T-helper 2 cell treated with Interferon-gamma antibody and Interleukin-4, amounts not matched to agents 5 μg/mL and 100 μg/mL, for 36 hours (primary cell): ENCODE measurements around the gene ANKRD17.
A peak's percentile ranks its signal among the peaks of the same experiment; 100 is the strongest.
"Not testable (repeated sequence)": the region's sequence is repeated elsewhere in the genome, so short reads cannot be mapped to it uniquely, and the experiment has no call there.

ENCODE experiments used
- DNase-seq: peaks from one replicate; pipeline ENCODE4 v3.0.0; 2021; ENCODE audit warnings: low spot score
- H3K27ac Mint-ChIP-seq: one replicate; pipeline ENCODE4 v1.8.0; 2021; ENCODE audit warnings: mild to moderate bottlenecking, mixed read lengths
- H3K27me3 Mint-ChIP-seq: one replicate; pipeline ENCODE4 v1.8.0; 2021; ENCODE audit warnings: low read depth, mixed read lengths
- H3K36me3 Mint-ChIP-seq: one replicate; pipeline ENCODE4 v1.8.0; 2021; ENCODE audit warnings: low read depth, mixed read lengths
- H3K4me1 Mint-ChIP-seq: one replicate; pipeline ENCODE4 v1.8.0; 2021; ENCODE audit warnings: low read depth, mixed read lengths
- H3K4me3 Mint-ChIP-seq: one replicate; pipeline ENCODE4 v1.8.0; 2022; ENCODE audit warnings: mild to moderate bottlenecking, moderate library complexity, mixed read lengths
- H3K9me3 Mint-ChIP-seq: one replicate; pipeline ENCODE4 v1.8.0; 2021; ENCODE audit warnings: mixed read lengths

ANKRD17 gene, protein sequence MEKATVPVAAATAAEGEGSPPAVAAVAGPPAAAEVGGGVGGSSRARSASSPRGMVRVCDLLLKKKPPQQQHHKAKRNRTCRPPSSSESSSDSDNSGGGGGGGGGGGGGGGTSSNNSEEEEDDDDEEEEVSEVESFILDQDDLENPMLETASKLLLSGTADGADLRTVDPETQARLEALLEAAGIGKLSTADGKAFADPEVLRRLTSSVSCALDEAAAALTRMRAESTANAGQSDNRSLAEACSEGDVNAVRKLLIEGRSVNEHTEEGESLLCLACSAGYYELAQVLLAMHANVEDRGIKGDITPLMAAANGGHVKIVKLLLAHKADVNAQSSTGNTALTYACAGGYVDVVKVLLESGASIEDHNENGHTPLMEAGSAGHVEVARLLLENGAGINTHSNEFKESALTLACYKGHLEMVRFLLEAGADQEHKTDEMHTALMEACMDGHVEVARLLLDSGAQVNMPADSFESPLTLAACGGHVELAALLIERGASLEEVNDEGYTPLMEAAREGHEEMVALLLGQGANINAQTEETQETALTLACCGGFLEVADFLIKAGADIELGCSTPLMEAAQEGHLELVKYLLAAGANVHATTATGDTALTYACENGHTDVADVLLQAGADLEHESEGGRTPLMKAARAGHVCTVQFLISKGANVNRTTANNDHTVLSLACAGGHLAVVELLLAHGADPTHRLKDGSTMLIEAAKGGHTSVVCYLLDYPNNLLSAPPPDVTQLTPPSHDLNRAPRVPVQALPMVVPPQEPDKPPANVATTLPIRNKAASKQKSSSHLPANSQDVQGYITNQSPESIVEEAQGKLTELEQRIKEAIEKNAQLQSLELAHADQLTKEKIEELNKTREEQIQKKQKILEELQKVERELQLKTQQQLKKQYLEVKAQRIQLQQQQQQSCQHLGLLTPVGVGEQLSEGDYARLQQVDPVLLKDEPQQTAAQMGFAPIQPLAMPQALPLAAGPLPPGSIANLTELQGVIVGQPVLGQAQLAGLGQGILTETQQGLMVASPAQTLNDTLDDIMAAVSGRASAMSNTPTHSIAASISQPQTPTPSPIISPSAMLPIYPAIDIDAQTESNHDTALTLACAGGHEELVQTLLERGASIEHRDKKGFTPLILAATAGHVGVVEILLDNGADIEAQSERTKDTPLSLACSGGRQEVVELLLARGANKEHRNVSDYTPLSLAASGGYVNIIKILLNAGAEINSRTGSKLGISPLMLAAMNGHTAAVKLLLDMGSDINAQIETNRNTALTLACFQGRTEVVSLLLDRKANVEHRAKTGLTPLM (N-terminal part only)

DNA sequence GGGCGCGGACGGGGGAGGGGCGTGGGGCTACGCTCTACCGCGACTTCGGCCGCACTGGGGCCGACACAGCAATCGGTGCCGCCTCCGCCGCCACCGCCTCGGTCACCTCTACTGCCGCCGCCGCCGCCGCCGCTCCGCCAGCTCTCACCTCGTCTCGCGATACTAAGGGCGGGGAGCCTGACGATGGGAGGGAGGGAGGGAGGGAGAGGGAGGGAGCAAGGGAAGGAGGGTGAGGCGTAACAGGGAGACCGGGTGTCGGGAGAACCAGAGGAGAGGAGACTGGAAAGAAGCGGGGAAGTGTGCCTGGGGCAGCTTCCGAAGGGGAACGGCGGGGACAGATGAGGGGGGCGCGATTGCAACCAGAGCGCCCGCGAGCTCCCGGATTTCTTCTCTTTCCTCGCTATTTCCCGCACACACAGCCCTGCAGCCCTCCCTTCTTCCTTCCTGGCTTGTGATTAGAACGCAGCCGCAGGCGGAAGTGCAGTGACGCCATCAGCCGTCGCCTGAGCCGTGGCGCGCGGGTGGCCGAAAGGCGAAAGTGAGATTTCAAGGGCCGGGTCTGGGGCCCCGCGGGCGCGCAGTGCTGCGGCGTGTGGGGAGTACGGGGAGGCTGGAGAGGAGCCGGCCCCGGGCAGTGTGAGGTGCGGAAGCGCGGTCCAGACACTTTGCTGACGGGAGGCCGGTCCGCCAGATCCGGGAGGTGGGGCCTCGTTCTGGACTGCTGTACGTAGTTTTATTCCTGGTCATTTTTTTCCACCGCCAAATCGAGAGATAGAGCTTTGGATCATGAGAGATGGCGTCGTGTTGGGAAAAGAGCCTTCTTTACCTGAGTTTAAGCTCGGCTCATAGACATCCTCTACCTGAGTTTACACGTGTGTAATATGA lies at the start of gene ANKRD17:
Gene ANKRD17, minus strand, starts transcription at position 113 of the 885 bp plus-strand sequence. CDS start 130 bp downstream, outside the sequence.
- H3K4me1 Mint-ChIP-seq, result peaks cover 36% of the 10 kb centered on the region
- peak within 1 kb of the TSS; percentile 99 for H3K4me3 Mint-ChIP-seq
- no peaks in the 10 kb centered on the region for H3K9me3 Mint-ChIP-seq
- H3K36me3 Mint-ChIP-seq, result peaks cover 20% of the 10 kb centered on the region
- peak within 1 kb of the TSS; percentile 100 for H3K27ac Mint-ChIP-seq
- no peaks in the 10 kb centered on the region for H3K27me3 Mint-ChIP-seq
- peak; percentile 94 for DNase-seq

DNA sequence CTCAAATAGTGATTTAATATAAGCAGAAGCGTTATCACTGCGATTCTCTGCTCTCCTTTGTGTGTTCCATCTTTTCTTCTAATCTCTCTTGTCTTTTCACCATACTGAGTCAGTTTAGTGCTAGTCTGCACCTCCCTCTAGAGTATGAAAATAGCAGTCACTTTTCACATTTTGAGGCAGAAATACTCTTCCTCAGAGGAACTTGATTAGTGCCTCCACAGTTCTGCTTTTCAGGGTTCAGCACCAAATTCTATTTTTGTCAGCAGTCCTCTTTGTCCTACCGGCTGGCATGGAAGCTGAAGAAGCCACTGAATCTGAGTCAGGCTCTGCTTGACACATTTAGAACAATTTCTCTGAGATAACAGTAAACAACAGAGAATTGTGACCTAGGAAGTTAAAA lies 49.7 kb upstream of the ANKRD17 start:
- H3K4me1 Mint-ChIP-seq, result no peaks in the 10 kb centered on the region
- no peak overlapping the region for H3K4me3 Mint-ChIP-seq
- no peaks in the 10 kb centered on the region for H3K9me3 Mint-ChIP-seq
- H3K36me3 Mint-ChIP-seq, result no peaks in the 10 kb centered on the region
- no peaks in the 10 kb centered on the region for H3K27me3 Mint-ChIP-seq
- DNase-seq, result no peak
- no peak overlapping the region for H3K27ac Mint-ChIP-seq

DNA sequence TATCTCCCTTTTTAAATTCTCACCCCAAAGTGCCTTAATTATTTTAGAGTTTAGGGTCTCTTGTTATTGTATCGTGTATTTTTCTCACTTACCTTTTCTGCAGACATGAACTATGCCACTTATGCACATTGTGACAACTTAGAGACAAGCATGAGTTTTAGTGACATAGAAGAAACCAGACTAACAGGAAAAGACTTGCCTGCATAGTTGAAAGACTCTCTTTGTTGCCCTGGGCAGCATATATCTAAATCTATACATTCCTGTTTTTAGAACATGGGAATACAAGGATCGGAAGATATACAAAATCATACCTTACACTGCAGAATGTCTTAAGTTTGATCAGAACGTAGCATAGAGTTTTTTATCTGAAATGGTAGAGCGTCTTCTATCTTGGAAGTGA lies 45.1 kb upstream of the ANKRD17 start:
- Mint-ChIP-seq H3K27ac (no peak overlapping the region), H3K36me3 (no peaks in the 10 kb centered on the region), H3K4me1 (no peaks in the 10 kb centered on the region), H3K27me3 (no peaks in the 10 kb centered on the region), H3K9me3 (no peaks in the 10 kb centered on the region), H3K4me3 (no peak overlapping the region)
- no peak for DNase-seq

DNA sequence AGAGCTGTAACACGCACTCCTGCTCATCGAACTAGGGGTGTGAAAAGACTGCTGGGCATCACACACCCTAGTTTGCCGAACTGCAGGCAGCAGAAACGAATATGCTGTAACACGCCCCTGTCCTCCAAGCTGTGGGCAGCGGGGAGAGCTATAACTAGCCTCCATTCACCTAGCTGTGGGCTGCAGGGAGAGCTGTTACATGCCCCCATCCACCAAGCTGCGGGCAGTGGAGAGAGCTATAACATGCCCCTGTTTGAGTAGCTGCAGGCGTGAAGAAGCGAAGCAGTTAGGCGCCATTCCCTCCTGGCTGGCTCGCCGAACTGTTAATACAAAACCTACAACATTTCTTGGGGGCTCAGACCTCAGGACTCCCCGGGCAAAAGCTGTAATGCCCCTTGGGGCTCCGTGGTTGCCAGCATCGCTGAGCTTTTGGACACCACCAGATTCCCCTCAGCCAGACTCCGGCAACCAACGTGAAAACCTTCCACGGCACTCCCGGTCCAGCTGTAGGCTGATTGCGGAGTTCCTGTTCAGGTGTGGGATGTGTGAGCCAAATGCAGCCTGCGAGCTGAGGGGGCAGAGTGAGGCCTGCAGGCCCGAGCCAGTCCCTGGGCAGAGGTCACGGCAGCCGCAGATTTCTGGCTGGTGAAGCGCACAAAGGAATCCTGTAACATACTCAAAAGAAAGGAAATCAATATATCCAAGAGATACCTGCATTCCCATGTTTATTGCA lies 41.1 kb upstream of the ANKRD17 start:
- Mint-ChIP-seq H3K9me3 (peaks cover 17% of the 10 kb centered on the region), H3K4me1 (no peaks in the 10 kb centered on the region), H3K27ac (no peak overlapping the region), H3K4me3 (no peak overlapping the region), H3K27me3 (no peaks in the 10 kb centered on the region), H3K36me3 (no peaks in the 10 kb centered on the region)
- no peak for DNase-seq

DNA sequence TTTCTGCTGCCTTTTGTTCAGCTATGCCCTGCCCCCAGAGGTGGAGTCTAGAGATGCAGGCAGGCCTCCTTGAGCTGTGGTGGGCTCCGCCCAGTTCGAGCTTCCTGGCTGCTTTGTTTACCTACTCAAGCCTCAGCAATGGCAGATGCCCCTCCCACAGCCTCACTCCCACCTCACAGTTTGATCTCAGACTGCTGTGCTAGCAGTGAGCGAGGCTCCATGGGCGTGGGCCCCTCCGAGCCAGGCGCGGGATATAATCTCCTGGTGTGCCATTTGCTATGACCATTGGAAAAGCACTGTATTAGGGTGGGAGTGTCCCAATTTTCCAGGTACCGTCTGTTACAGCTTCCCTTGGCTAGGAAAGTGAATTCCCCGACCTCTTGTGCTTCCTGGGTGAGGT lies 34.1 kb upstream of the ANKRD17 start:
- not testable (repeated sequence) for H3K27ac Mint-ChIP-seq

DNA sequence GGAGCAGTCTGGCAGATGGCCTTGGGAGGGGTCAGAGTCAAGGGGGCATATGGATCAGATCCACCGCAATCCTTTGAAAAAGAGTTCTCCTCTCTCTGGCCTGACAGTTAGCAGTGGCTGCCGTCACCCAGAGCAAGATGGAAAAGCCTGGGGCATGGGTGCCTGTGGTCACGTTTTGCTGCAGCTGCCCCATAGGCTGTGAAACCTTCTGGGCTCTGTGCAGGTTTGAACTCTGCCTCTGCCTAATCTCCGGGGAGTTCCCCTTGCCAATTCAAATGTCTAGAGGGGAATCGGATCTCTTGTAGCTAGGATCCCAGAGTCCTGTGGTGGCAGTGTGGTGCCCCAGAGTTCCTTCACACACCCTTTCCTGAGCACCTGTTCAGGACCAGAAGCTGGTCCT lies 23.4 kb upstream of the ANKRD17 start:
- H3K4me1 Mint-ChIP-seq, result peaks cover 2% of the 10 kb centered on the region
- H3K9me3 Mint-ChIP-seq, result peaks cover 13% of the 10 kb centered on the region
- no peak for DNase-seq
- no peak overlapping the region for H3K27ac Mint-ChIP-seq
- H3K4me3 Mint-ChIP-seq, result no peak overlapping the region
- H3K36me3 Mint-ChIP-seq, result no peaks in the 10 kb centered on the region
- no peaks in the 10 kb centered on the region for H3K27me3 Mint-ChIP-seq

More for the DNA sequence above, 34.1 kb upstream of the ANKRD17 start:
- H3K4me1 Mint-ChIP-seq, DNase-seq, H3K4me3 Mint-ChIP-seq, H3K36me3 Mint-ChIP-seq, H3K27me3 Mint-ChIP-seq: not testable (repeated sequence)
- H3K9me3 Mint-ChIP-seq, result peaks cover 23% of the 10 kb centered on the region

DNA sequence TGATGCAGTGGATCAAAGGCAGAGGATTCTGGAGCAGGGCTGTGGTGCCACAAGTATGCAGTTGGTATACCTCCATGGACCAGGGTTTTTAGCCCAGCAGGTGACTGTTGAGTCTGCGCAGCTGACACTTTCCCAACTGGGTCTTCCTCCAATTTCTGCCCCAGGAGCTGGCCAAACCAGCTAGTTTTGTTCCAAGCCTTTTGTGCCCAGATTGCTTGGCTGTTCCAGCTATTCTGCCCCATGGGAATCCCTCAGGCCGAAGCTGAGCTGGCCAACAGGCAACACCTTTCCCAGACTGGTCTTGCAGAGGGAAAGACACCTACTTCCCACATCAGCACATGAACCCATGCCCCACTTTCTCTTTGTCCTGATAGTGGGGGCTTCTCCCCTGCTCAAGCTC lies 22.8 kb upstream of the ANKRD17 start:
- Mint-ChIP-seq H3K9me3 (peaks cover 13% of the 10 kb centered on the region), H3K36me3 (no peaks in the 10 kb centered on the region), H3K27me3 (no peaks in the 10 kb centered on the region), H3K4me3 (no peak overlapping the region), H3K4me1 (peaks cover 2% of the 10 kb centered on the region), H3K27ac (no peak overlapping the region)
- DNase-seq, result no peak

DNA sequence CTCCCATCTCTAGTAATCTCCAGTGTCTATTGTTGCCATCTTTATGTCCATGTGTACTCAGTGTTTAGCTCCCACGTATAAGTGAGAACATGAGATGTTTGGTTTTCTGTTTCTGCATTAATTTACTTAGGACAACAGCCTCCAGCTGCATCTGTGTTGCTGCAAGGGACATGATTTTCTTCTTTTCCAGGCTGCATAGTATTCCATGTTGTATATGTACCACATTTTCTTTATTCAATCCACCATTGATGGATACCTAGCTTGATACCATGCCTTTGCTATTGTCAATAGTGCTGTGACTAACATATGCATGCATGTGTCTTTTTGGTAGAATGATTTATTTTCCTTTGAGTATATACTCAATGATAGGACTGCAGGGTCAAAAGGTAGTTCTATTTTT lies 18.6 kb upstream of the ANKRD17 start:
- Mint-ChIP-seq H3K27ac (no peak overlapping the region), H3K9me3 (peaks cover 16% of the 10 kb centered on the region), H3K4me1 (peaks cover 3% of the 10 kb centered on the region), H3K36me3 (no peaks in the 10 kb centered on the region), H3K27me3 (no peaks in the 10 kb centered on the region), H3K4me3 (no peak overlapping the region)
- no peak for DNase-seq

DNA sequence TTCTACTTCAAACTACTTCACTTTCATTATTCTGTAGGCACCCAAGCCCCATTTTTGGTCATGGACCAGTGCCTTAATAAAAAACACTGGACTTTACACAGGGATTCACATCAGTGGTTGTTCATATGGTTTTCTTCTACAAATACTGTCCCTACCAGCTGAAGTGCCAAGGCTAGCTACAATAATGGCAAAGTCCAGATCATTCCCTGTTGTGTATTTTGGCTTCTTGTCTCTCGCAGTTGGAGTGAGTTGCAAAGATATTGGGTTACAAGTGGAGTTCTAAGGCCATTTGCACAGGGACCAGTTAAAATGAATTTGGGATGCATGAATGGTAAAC lies 16.7 kb upstream of the ANKRD17 start:
- H3K36me3 Mint-ChIP-seq, result no peaks in the 10 kb centered on the region
- H3K27ac Mint-ChIP-seq, result no peak overlapping the region
- H3K9me3 Mint-ChIP-seq, result peaks cover 16% of the 10 kb centered on the region
- H3K27me3 Mint-ChIP-seq, result no peaks in the 10 kb centered on the region
- no peak overlapping the region for H3K4me3 Mint-ChIP-seq
- peaks cover 2% of the 10 kb centered on the region for H3K4me1 Mint-ChIP-seq
- no peak for DNase-seq

DNA sequence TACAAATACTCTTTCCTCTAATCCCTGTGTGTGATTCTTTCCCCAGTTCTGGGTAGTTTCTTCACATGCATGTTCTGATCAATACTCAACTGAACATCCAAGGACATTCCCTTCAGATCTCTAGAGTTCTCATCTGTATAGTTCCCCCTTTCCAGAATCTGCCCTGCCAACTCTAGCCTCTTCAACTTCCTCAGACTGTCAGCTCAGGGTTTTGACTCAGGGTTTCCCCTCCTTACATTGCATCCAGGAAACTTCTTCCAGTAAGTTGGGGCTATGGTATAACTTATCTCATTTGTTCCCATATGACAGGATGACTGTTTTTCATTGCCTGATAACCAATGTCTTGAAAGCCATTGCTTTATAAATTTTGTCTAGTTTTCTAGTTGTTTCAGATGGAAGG lies 14.2 kb upstream of the ANKRD17 start:
- no peaks in the 10 kb centered on the region for H3K27me3 Mint-ChIP-seq
- peaks cover 2% of the 10 kb centered on the region for H3K4me1 Mint-ChIP-seq
- H3K4me3 Mint-ChIP-seq, result no peak overlapping the region
- peaks cover 3% of the 10 kb centered on the region for H3K9me3 Mint-ChIP-seq
- no peak overlapping the region for H3K27ac Mint-ChIP-seq
- no peaks in the 10 kb centered on the region for H3K36me3 Mint-ChIP-seq
- no peak for DNase-seq

DNA sequence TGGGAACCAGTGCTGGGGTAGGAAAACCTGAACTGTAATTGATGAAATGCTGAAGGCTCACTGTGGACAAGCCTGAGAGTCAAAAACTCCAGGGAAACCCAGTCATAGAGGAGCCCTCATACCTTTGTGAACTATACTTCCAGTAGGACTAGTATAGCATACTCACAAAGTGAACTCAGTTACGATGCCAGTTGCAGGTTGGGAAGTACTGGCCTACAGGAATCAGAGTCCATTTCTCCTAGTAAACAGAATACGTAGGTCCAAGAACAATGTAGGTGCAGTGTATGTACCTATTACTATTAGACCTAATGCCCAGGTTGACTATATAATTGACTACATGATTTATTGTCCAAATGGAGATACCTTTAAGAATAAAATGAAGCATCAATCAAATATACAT lies 8.5 kb upstream of the ANKRD17 start:
- Mint-ChIP-seq H3K9me3 (no peaks in the 10 kb centered on the region), H3K27ac (no peak overlapping the region), H3K27me3 (no peaks in the 10 kb centered on the region), H3K36me3 (no peaks in the 10 kb centered on the region), H3K4me3 (no peak overlapping the region), H3K4me1 (no peaks in the 10 kb centered on the region)
- DNase-seq, result no peak

DNA sequence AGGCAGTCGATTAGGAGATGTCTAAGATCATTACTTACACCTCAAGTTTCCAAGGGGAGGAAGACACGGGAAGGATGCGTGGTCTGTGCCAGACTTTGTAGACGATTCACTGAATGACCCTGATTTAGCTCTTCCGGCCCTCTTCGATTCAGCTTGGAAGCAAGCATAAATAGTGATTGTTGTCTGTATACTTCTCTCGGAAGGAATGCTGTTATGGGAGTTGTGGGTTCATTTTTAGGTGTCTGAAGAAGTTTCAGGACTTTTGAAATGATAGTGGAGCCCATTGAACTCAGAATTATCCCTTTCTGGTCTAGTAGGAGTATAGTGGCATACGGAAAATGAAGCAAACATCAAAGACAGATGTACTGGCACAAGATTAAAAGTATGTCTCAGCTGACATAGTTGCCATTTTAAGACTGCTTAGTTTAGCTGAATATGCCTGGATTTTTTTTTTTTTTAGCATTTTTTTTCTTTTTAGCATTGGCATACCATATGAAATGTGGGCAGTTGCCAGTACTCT lies 1.0 kb upstream of the ANKRD17 start:
- peak overlapping the region; percentile 99 for H3K4me3 Mint-ChIP-seq
- H3K36me3 Mint-ChIP-seq, result peaks cover 16% of the 10 kb centered on the region
- no peak for DNase-seq
- no peaks in the 10 kb centered on the region for H3K27me3 Mint-ChIP-seq
- no peaks in the 10 kb centered on the region for H3K9me3 Mint-ChIP-seq
- H3K4me1 Mint-ChIP-seq, result peaks cover 31% of the 10 kb centered on the region
- peak overlapping the region; percentile 100 for H3K27ac Mint-ChIP-seq

DNA sequence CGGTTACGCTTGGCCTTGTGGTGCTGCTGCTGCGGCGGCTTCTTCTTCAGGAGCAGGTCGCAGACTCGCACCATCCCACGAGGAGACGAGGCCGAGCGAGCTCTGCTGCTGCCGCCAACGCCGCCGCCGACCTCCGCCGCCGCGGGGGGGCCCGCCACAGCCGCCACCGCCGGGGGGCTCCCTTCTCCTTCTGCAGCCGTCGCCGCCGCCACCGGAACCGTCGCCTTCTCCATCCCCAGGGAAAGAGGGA lies 237 bp downstream of the ANKRD17 start:
- Mint-ChIP-seq H3K27ac (peak overlapping the region; percentile 100), H3K4me3 (peak overlapping the region; percentile 99), H3K27me3 (no peaks in the 10 kb centered on the region), H3K36me3 (peaks cover 20% of the 10 kb centered on the region), H3K4me1 (peaks cover 38% of the 10 kb centered on the region), H3K9me3 (no peaks in the 10 kb centered on the region)
- no peak for DNase-seq
